Ovary (tissue), 9 donors: ENCODE measurements around the gene PYDC2. TPM values are rescaled to one million over a fixed set of nuclear protein-coding genes. Genes with fewer than 3 reads are reported as not detected.
"Not testable (repeated sequence)": the region's sequence is repeated elsewhere in the genome, so short reads cannot be mapped to it uniquely, and the experiment has no call there.

Experiments
- DNase-seq, 5 donors: peaks; one replicate each; pipeline ENCODE4 v3.0.0-alpha.2; 2019 to 2020
- H3K27ac ChIP-seq, 2 donors: fragments of 200-600 bp; one replicate each; pipeline versions ENCODE4 v1.5.1 to v1.8.0; 2019 to 2022
- H3K27me3 ChIP-seq: fragments of 200-600 bp; one replicate; pipeline ENCODE4 v1.8.0; 2022
- H3K36me3 ChIP-seq: fragments of 200-600 bp; sonication (generic); one replicate; pipeline ENCODE4 v1.5.1; 2019
- H3K4me1 ChIP-seq: one replicate; pipeline ENCODE4 v1.8.1; 2013; ENCODE audit warnings: mild to moderate bottlenecking, moderate library complexity; ENCODE audit not compliant: insufficient read depth
- H3K4me3 ChIP-seq: fragments of 200-600 bp; sonication (generic); one replicate; pipeline ENCODE4 v1.5.1; 2017
- H3K9me3 ChIP-seq, 2 donors: fragments of 200-600 bp in 1 of 2; sonication (generic) in 1 of 2; one replicate each; pipeline versions ENCODE4 v1.5.1 to v1.8.1; 2013 to 2019; ENCODE audit warnings: mild to moderate bottlenecking in 1 of 2, moderate library complexity in 1 of 2
- EP300 ChIP-seq: sonication (generic); formaldehyde crosslinking; IDR thresholded peaks from one replicate; pipeline ENCODE4 v1.6.1; 2017; ENCODE audit warnings: antibody characterized with exemption
- POLR2A ChIP-seq: fragments of 450-650 bp; IDR thresholded peaks from one replicate; pipeline ENCODE4 v1.6.1; 2017; ENCODE audit warnings: antibody characterized with exemption, mild to moderate bottlenecking, moderate library complexity
- WGBS, 3 donors: extraction: QIAGEN DNeasy Blood & Tissue Kit in 1 of 3; methylation state at CpG; one replicate each; pipeline versions ENCODE4 v1.1.5 to v1.1.7; 2013 to 2017; 5-methylcytosine and 5-hydroxymethylcytosine counted together
- intact Hi-C, 4 donors: fragments of 100-400 bp; cut with DNase I; formaldehyde crosslinking; loops; one replicate each; pipeline versions ENCODE4 v1.11.0 to v1.15.1; 2022 to 2023
- polyA plus RNA-seq, 2 donors: library from polyadenylated mRNA; stranded (reverse); fragments of 200-250 nt in 1 of 2; fragments of 350-450 nt in 1 of 2; fragmentation: Illumina TruSeq in 1 of 2; extraction: RNeasy Lipid Tissue Mini Kit (QIAGEN cat#74804) in 1 of 2; gene quantifications; one replicate each; pipeline ENCODE4 v1.2.3, GENCODE V29; 2013 to 2014
- total RNA-seq, 7 donors: library from RNA; depleted of rRNA in 2 of 7; stranded (reverse); fragments of >200 nt in 2 of 7; fragmentation: NEBNext Ultra II Directional in 3 of 7; extraction: Animal tissue kit (Norgen Biotek cat#: 25700) in 3 of 7; gene quantifications; one replicate each; pipeline versions ENCODE4 v1.1.0 to v1.2.4, GENCODE V29; 2016 to 2023
- TF ChIP-seq, protein P1 (sequence below), 3 donors: fragments of 450-650 bp in 2 of 3; fragments of 200-600 bp in 1 of 3; IDR thresholded peaks; one replicate each; pipeline versions ENCODE4 v1.5.1 to v1.8.0; 2016 to 2022; ENCODE audit warnings: antibody characterized with exemption in 3 of 3, mild to moderate bottlenecking in 1 of 3
- donor health status: DM: no; HTN: no; CAD: no; lungs with moderate emphysema.
- donor health status: DM: no; HTN: no; CAD: no.
- donor health status: Bipolar disorder and iron deficiency.
- donor health status: DM: yes; HTN: yes; CAD: no.
- donor health status: DM: no; HTN: no; CAD: no.
- donor health status: DM: yes; HTN: yes; CAD: no.

The PYDC2 gene
- total and polyA plus RNA-seq, 9 donors, result 1.1 TPM; not detected in 8

DNA sequence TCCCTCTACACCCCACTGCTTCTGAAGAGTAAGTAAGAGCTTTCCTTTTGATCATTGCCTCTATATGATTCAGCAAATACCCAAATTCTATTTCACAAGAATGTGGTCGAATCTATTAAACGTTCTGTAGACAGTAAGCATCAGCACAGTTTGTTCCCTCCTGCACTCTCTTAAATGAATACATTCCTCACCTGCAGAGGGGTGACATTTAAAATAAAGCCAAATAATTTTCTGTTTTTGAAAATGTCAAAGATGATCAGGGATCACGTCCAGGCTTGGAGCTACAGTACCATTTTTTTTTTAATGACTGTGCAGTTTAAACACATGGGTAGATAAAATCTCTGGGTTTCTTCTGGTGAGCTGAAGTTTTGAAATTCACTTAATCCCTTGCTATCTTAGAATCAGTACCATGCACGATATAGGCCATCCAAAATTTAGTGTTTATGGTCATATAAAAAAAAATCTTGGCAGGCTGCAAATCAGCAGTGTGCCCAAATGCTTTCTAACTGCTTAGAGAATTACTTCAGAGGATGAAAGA is 12.8 kb downstream of the PYDC2 start:
- TF ChIP-seq POLR2A (no peak), EP300 (no peak)
- TF ChIP-seq, protein P1, sequence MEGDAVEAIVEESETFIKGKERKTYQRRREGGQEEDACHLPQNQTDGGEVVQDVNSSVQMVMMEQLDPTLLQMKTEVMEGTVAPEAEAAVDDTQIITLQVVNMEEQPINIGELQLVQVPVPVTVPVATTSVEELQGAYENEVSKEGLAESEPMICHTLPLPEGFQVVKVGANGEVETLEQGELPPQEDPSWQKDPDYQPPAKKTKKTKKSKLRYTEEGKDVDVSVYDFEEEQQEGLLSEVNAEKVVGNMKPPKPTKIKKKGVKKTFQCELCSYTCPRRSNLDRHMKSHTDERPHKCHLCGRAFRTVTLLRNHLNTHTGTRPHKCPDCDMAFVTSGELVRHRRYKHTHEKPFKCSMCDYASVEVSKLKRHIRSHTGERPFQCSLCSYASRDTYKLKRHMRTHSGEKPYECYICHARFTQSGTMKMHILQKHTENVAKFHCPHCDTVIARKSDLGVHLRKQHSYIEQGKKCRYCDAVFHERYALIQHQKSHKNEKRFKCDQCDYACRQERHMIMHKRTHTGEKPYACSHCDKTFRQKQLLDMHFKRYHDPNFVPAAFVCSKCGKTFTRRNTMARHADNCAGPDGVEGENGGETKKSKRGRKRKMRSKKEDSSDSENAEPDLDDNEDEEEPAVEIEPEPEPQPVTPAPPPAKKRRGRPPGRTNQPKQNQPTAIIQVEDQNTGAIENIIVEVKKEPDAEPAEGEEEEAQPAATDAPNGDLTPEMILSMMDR (IDR thresholded peaks at IDR 0.05), result no peak
- no peaks in the 10 kb centered on the region for H3K9me3 ChIP-seq
- 72 to 75% (median 74%) methylated on average over 4 of the region's 4 CpGs for WGBS, 3 donors
- no peaks in the 10 kb centered on the region for H3K27me3 ChIP-seq
- H3K27ac ChIP-seq, result no peak overlapping the region
- DNase-seq, result no peak
- H3K4me1 ChIP-seq, result no peaks in the 10 kb centered on the region
- no peak overlapping the region for H3K4me3 ChIP-seq
- intact Hi-C loops, result no loop called here
- no peaks in the 10 kb centered on the region for H3K36me3 ChIP-seq

- no peak overlapping the region for H3K27ac ChIP-seq
- WGBS, 3 donors, result 51 to 65% (median 56%) methylated on average over 4 of the region's 4 CpGs
- intact Hi-C loops, result no loop called here
- H3K27me3 ChIP-seq, result no peaks in the 10 kb centered on the region
- TF ChIP-seq EP300 (no peak), POLR2A (no peak)
- TF ChIP-seq, protein P1 (IDR thresholded peaks at IDR 0.05), result no peak
- H3K4me1 ChIP-seq, result no peaks in the 10 kb centered on the region
- H3K9me3 ChIP-seq, result no peaks in the 10 kb centered on the region
- H3K4me3 ChIP-seq, result no peak overlapping the region
- no peaks in the 10 kb centered on the region for H3K36me3 ChIP-seq
- no peak for DNase-seq
These were observed 15.3 kb downstream of the PYDC2 start for GRCh38 chr3:191476066-191476772.

DNA sequence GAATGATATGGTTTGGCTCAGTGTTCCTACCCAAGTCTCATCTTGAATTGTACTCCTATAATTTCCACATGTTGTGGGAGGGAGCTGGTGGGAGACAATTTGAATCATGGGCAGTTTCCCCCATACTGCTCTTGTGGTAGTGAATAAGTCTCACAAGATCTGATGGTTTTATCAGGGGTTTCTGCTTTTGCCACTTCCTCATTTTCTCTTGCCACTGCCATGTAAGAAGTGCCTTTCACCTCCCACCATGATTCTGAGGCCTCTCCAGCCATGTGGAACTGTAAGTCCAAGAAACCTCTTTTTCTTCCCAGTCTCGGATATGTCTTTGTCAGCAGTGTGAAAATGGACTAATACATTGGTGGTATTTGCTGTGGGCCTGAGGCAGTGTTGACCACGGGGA is 23.0 kb downstream of the PYDC2 start:
- intact Hi-C loops, result not testable (repeated sequence)
- WGBS, 3 donors, result 81 to 86% (median 82%) methylated on average over 2 of the region's 2 CpGs

GRCh38 chr3:191484461-191484860 is 23.5 kb downstream of the PYDC2 start:
- H3K9me3 ChIP-seq, result no peaks in the 10 kb centered on the region
- WGBS, 3 donors, result 93 to 100% (median 95%) methylated on average over 3 of the region's 3 CpGs
- H3K4me3 ChIP-seq, result no peak overlapping the region
- H3K4me1 ChIP-seq, result no peaks in the 10 kb centered on the region
- intact Hi-C loops, result no loop called here
- TF ChIP-seq, protein P1 (IDR thresholded peaks at IDR 0.05), result no peak
- TF ChIP-seq POLR2A (no peak), EP300 (no peak)
- H3K36me3 ChIP-seq, result no peaks in the 10 kb centered on the region
- H3K27me3 ChIP-seq, result no peaks in the 10 kb centered on the region
- no peak for DNase-seq
- H3K27ac ChIP-seq, result no peak overlapping the region

More for the DNA sequence above, 23.0 kb downstream of the PYDC2 start:
- not testable (repeated sequence) for H3K4me1 ChIP-seq, DNase-seq, H3K27me3 ChIP-seq, H3K4me3 ChIP-seq, H3K9me3 ChIP-seq, H3K36me3 ChIP-seq, H3K27ac ChIP-seq

DNA sequence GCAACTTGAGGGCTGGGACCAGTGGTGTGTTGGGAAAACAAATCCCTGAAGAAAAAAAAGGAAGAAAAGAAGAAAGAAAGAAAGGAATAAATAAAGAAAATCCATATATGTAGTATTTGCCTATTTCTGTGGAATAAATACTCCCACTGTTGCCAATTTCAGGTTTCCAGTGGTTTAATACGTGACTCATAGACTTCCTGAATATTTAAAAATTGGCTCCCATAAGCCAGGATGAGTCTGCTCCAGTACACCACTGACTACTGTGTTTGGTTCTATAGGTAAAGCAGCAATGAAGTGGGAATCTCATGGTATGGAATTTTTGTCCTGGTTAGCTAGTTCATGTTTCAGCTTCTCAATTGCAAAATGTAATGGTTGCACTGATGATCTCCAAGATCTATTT is 31.6 kb downstream of the PYDC2 start:
- intact Hi-C loops, result no loop called here
- no peaks in the 10 kb centered on the region for H3K36me3 ChIP-seq
- no peak overlapping the region for H3K27ac ChIP-seq
- no peaks in the 10 kb centered on the region for H3K4me1 ChIP-seq
- H3K4me3 ChIP-seq, result no peak overlapping the region
- H3K9me3 ChIP-seq, result no peaks in the 10 kb centered on the region
- 33 to 49% (median 38%) methylated on average over 1 of the region's 1 CpG for WGBS, 3 donors
- no peaks in the 10 kb centered on the region for H3K27me3 ChIP-seq
- DNase-seq, result no peak
- no peak for TF ChIP-seq POLR2A
- TF ChIP-seq EP300, result no peak
- TF ChIP-seq, protein P1 (IDR thresholded peaks at IDR 0.05), result no peak
